HG02943 (cell line): ENCODE results near the gene TARDBP.
"Not testable (repeated sequence)": the region's sequence is repeated elsewhere in the genome, so short reads cannot be mapped to it uniquely, and the experiment has no call there.

Experiments
- ATAC-seq: cut with Tn5 transposase; IDR thresholded peaks from one replicate; pipeline ENCODE4 v1.9.1; 2021; ENCODE audit warnings: mild to moderate bottlenecking, low read depth, moderate library complexity; ENCODE audit not compliant: unreplicated experiment

The TARDBP gene

GRCh38 chr1:11058595-11059154 is 46.2 kb downstream of the TARDBP start:
- no peak for ATAC-seq

- peak; percentile 18 for ATAC-seq
These were observed 46.9 kb downstream of the TARDBP start for GRCh38 chr1:11059155-11059967.

GRCh38 chr1:11059968-11060830 is 47.7 kb downstream of the TARDBP start, which contains the start of gene SRM:
Gene SRM (minus strand): TSS chr1:11060018. CDS start chr1:11059943, 75 bp downstream.
- peak; percentile 83 for ATAC-seq

- no peak for ATAC-seq
These were observed 49.4 kb downstream of the TARDBP start for GRCh38 chr1:11061652-11062365.

- no peak for ATAC-seq
These were observed 50.5 kb downstream of the TARDBP start for GRCh38 chr1:11062965-11063401.

GRCh38 chr1:11063937-11064537 is 51.6 kb downstream of the TARDBP start:
- not testable (repeated sequence) for ATAC-seq

GRCh38 chr1:11064942-11065341 is 52.5 kb downstream of the TARDBP start:
- no peak for ATAC-seq

GRCh38 chr1:11065796-11066195 is 53.3 kb downstream of the TARDBP start:
- no peak for ATAC-seq

- no peak for ATAC-seq
These were observed 55.5 kb downstream of the TARDBP start for GRCh38 chr1:11067716-11068599.

- ATAC-seq: no peak
These were observed 56.4 kb downstream of the TARDBP start for GRCh38 chr1:11068600-11069473.

- no peak for ATAC-seq
These were observed 58.4 kb downstream of the TARDBP start for GRCh38 chr1:11070876-11071275.

GRCh38 chr1:11071463-11072215 is 59.2 kb downstream of the TARDBP start:
- no peak for ATAC-seq

GRCh38 chr1:11072216-11072917 is 59.9 kb downstream of the TARDBP start:
- ATAC-seq: no peak

- not testable (repeated sequence) for ATAC-seq
These were observed 60.9 kb downstream of the TARDBP start for GRCh38 chr1:11073398-11073797.
